Testis (tissue), 2 donors: Measurements from ENCODE around the gene ARHGEF2.

ENCODE experiments used
- POLR2A ChIP-seq: fragments of 450-650 bp; IDR thresholded peaks from one replicate; pipeline ENCODE4 v1.6.1; 2017; ENCODE audit warnings: antibody characterized with exemption, mild to moderate bottlenecking, moderate library complexity
- TF ChIP-seq, protein P1 (sequence below), 3 experiments: fragments of 450-650 bp in 2 of 3; fragments of 200-600 bp in 1 of 3; sonication (generic) in 1 of 3; IDR thresholded peaks; one replicate each; pipeline ENCODE4 v1.5.1; 2016 to 2019; ENCODE audit warnings: antibody characterized with exemption in 3 of 3, mild to moderate bottlenecking in 2 of 3, moderate library complexity in 1 of 3

DNA sequence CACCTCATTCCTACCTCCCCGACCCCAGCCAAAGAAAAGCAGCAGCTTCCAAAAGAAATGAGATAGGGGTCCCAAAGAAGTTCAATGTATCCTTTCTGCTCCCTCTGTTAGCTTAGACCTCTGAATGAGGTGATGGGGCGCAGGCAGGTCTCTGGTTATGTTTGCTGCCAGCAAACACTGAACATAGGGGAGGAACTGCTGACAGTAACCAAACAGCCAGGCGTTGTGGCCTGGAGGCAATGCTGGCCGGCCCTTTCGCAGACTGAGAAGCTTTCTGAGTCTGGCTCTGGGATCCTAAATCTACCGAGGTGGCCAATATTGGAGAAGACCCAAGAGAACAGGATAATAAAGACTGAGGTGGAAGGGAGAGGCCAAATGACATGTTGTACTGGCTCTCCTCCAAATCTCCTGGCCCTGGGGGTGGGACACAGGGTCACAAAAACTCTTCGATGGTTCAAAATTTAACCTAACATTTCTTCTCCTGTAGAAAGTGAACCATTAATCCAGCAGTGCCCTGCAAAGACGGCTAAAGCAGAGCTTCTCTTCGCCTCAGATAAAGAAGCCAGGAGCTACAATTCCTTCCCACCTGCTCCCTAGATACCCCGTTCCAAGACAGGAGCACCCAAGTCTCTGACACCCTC is 22.8 kb upstream of the ARHGEF2 start:
- TF ChIP-seq, protein P1, sequence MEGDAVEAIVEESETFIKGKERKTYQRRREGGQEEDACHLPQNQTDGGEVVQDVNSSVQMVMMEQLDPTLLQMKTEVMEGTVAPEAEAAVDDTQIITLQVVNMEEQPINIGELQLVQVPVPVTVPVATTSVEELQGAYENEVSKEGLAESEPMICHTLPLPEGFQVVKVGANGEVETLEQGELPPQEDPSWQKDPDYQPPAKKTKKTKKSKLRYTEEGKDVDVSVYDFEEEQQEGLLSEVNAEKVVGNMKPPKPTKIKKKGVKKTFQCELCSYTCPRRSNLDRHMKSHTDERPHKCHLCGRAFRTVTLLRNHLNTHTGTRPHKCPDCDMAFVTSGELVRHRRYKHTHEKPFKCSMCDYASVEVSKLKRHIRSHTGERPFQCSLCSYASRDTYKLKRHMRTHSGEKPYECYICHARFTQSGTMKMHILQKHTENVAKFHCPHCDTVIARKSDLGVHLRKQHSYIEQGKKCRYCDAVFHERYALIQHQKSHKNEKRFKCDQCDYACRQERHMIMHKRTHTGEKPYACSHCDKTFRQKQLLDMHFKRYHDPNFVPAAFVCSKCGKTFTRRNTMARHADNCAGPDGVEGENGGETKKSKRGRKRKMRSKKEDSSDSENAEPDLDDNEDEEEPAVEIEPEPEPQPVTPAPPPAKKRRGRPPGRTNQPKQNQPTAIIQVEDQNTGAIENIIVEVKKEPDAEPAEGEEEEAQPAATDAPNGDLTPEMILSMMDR (IDR thresholded peaks at IDR 0.05): no peak
- no peak for TF ChIP-seq POLR2A
